IPS-20b (cell line): ENCODE data around the gene COPA.

Source experiments
- H3K27ac ChIP-seq: one replicate; pipeline ENCODE4 v1.5.1; 2013; ENCODE audit warnings: low read length
- H3K27me3 ChIP-seq: 2 replicates; pipeline ENCODE4 v1.6.1; 2013; ENCODE audit warnings: mild to moderate bottlenecking, low read length, inconsistent platforms; ENCODE audit not compliant: insufficient read depth
- H3K36me3 ChIP-seq: 2 replicates; pipeline ENCODE4 v1.6.1; 2013; ENCODE audit warnings: low read depth, mild to moderate bottlenecking, inconsistent platforms, low read length, moderate library complexity; ENCODE audit not compliant: insufficient read depth
- H3K4me1 ChIP-seq: 2 replicates; pipeline ENCODE4 v1.6.1; 2013; ENCODE audit warnings: mild to moderate bottlenecking, control low read depth, inconsistent platforms, low read length, moderate library complexity; ENCODE audit not compliant: insufficient read depth
- H3K4me3 ChIP-seq: 2 replicates; pipeline ENCODE4 v1.5.1; 2013; ENCODE audit warnings: mild to moderate bottlenecking, low read length, inconsistent platforms
- H3K9ac ChIP-seq: 2 replicates; pipeline ENCODE4 v1.6.1; 2013; ENCODE audit warnings: low read depth, mild to moderate bottlenecking, inconsistent platforms, low read length, moderate library complexity
- H3K9me3 ChIP-seq: 2 replicates; pipeline ENCODE4 v1.6.1; 2013; ENCODE audit warnings: mild to moderate bottlenecking, low read depth, low read length, inconsistent platforms; ENCODE audit not compliant: insufficient read depth

Gene COPA

DNA sequence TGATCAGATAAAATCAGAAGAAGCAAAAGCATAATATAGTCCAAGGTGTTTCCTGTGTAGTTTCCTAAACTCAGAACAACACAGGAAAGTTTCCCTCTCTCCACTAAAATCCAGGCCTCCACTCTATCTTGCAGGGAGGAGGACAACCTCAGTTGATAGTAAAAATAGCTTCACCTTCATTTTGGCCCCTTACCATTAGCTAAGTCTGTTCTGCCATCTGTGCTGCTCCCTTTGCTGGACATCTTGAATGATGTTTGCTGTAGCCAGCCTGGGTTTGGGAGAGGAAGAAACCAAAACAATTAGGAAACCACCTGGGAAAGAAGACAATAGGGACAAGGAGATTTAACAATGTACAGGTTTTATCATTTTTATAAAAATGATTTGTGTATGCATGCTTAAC is 99.3 kb downstream of the COPA start:
- Histone ChIP-seq H3K4me1 (0 out of 2 replicates have a peak, but pooled peaks cover 3% of the 10 kb centered on the region), H3K4me3 (no peak overlapping the region), H3K9me3 (no peaks in the 10 kb centered on the region), H3K36me3 (peaks cover 51% of the 10 kb centered on the region), H3K27me3 (no peaks in the 10 kb centered on the region), H3K27ac (no peak overlapping the region), H3K9ac (no peak overlapping the region)

DNA sequence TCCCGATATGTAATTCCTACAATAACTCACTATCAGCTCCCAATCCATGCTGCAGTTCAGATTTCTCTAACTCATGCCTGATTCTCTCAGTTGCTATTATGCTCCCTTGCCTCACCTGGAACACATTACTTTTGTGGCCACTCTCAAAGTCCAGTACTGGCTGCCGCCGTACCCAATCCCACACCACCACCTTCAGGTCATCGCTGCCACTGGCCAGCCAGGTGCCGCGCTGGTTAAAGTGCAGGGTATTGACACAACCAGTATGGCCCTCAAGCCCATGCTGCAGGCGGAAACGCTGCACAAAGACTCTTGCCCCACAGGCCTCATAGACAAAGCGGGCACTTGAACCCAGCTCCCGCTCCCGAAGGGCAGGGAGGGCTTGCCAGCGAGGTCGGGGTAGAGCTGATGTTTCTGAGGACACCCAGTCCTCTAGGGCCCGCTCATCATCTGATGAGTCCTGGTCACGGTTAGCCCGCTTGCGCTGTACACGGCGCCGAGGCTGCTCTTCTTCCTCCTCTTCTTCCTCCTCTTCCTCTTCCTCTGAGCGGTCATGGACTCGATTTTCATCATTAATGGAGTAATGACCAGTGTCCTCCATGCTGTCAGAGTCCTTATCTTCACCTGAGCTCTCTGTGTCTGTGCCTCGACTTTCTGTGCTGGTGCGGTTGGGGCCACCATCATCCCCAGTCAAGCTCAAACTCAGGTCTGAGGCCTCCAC is 103.3 kb downstream of the COPA start:
- peaks cover 91% of the 10 kb centered on the region for H3K36me3 ChIP-seq
- no peaks in the 10 kb centered on the region for H3K27me3 ChIP-seq
- no peaks in the 10 kb centered on the region for H3K9me3 ChIP-seq
- H3K27ac ChIP-seq = no peak overlapping the region
- H3K4me1 ChIP-seq = no peaks in the 10 kb centered on the region
- H3K9ac ChIP-seq = no peak overlapping the region
- H3K4me3 ChIP-seq = no peak overlapping the region
